CD4-positive, alpha-beta T cell treated with Interleukin-21 for 1 hour (primary cell): Measurements from ENCODE around the gene PSMC3.

Experiments used
- DNase-seq: peaks from one replicate; pipeline ENCODE4 v3.0.0-alpha.2; 2020

Gene PSMC3

GRCh38 chr11:47411884-47412746 is 14.1 kb downstream of the PSMC3 start:
- peak; percentile 61 for DNase-seq

- no peak for DNase-seq
Observed at GRCh38 chr11:47410370-47411264, 15.6 kb downstream of the PSMC3 start.

DNA sequence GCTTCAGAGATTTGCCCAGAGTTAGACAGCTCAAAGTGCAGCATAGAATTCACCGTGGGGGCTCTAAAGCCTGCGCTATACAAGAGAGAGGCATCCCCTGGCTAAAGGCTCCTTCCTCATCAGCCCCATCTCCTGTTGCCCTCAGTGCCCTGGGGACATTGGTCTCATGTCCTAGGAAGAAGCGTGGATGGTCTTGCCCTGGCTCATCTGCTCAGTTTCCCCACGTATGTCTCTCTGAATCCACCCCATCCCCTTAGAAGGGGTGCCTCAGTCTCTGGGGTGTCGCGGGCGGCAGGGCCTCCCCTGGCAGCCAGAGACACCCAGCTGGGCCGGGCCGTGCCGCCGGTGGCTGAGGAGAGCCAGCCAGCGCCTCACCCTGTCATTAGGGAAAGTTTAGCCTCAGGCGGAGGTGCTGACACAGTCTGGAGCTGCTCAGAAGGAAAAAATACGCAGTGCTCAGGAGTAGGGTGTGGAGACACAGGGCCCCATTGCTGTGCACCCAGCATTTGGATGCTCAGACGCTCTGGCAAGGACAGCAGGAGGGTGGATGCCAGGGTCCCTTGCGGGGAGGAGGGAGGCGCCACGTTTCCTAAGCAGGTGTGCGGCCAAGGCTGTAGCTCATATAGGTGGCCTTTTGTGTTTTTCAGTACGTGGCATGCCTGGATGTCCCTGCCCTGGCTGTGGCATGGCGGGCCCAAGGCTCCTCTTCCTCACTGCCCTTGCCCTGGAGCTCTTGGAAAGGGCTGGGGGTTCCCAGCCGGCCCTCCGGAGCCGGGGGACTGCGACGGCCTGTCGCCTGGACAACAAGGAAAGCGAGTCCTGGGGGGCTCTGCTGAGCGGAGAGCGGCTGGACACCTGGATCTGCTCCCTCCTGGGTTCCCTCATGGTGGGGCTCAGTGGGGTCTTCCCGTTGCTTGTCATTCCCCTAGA is 16.5 kb downstream of the PSMC3 start:
- no peak for DNase-seq

DNA sequence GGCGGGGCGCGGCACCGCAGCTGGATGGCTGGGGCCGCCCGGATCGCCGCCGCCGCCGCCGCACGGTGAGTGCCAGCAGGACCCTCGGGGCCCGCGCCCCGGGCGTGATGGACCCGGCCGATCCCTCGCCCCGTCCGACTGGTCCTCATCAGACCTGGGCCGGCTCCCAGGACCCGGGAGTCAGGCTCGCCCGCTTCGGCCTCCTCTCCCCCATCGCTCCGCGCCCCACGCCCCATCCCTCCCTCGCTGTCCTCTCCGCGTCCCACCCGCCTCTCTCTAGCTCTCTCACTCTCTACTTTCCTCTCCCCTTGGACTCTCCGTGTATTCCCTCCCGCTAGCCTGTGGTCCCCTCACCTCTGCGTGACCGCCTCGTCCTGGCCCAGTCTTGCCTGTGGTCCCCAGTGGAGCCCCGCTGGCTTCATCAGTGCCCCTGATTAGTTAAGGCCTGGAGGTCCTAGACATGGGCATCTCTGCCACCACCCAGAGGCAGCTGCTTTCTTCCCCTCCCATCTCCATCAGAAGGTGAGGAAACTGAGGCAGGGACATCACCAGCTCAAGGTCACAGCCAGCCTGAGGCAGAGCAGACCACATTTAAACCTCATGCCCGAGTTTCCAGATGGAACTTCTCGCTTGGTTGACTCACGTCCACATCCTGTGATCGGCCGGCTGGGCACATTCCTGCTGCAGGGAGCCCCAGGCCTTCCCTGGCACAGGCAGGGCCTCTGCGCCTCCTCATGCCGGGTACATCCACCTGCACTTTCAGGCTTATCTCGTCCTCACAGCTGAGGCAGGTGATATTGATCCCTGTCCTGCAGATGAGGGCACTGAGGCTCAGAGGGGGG is 17.4 kb downstream of the PSMC3 start:
- no peak for DNase-seq

DNA sequence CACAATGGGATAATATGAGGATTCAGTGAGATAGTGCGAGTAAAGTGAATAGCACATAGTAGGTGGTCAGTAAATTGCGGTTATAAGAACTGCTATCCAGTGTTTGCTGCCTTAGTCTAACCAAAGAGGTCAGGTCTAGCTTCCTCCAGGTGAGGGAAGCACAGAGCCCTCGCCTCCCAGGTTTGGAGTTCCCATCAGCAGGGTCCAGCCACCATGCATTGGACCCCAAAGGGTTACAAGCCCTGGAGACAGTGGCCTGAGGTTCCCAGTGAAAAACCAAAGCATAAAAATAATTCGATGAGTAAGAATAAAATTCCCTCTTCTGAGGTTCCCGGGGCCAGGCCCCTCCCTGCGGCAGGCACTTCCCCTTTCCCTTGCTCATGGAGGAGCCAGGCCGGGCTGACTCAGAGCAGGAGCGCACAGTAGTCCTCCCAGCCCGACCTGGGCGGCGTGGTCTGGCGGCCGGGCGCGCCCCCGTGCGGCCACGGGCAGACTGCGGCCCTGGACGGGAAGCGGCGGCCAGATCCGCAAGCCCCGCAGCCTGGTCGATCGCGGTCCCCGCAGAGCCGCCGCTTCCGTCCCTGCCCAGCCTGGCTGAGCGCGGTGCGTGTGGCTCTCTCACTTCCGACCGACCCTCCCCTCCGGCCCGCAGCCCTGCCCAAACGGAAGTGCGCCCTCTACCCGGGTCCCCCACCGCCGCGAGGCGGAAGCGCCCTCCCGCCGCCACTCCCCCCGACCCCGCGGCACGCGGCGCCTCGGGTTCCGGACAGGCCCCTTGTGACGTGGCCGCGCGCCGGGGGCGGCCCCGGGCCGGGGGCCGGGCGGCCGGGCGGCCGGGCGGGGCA is 18.3 kb downstream of the PSMC3 start, which contains the start of gene SLC39A13:
TSS of gene SLC39A13 (plus strand) at position 845 of the 845 bp plus-strand sequence. CDS start 1,505 bp downstream, outside the sequence.
- peak; percentile 94 for DNase-seq

GRCh38 chr11:47406896-47407745 is 19.1 kb downstream of the PSMC3 start:
- DNase-seq = no peak

- DNase-seq = no peak
Observed at GRCh38 chr11:47403571-47403970, 22.7 kb downstream of the PSMC3 start.

GRCh38 chr11:47403135-47403534 is 23.1 kb downstream of the PSMC3 start:
- no peak for DNase-seq

- DNase-seq = no peak
Observed at GRCh38 chr11:47400768-47401279, 25.4 kb downstream of the PSMC3 start.

GRCh38 chr11:47399860-47400767 is 26.1 kb downstream of the PSMC3 start:
- DNase-seq = peak; percentile 50

DNA sequence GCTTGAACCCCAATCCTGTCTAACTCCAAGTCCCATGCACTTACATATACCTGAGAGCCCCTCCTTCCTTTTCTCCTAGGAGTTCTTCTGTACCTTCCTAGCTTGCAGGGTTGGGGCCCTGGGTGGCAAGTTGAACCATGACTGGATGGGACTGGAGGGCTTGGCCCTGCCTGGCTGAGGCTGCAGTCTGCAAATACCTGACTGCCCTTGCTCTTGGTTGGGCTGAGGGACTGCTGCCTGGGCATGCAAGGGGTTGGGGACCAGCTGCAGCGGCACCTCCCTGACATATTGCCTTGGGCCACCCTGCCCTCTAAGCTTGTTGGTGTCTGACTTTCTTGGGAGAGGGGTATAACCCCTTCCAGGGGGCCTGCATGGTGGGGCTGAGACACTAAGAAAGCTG is 27.7 kb downstream of the PSMC3 start:
- no peak for DNase-seq

DNA sequence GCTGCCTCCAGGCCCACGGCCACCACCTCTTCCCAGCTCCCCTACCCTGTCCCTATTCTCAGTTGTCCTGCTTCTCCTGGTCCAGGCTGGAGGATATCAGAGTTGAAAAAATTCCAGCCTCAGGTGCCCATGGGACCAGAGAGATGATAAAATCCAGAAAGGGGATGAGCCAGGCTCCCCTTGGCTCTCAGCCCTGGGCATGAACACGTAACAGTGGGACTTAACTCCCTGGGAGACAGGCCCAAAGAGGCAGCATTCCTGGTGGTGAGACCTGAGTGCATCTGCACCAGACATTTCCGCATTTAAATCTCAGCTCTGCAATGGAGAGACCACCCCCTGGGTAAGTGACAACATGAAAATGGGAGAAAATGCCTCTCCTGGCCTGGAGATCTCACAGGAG is 28.2 kb downstream of the PSMC3 start:
- DNase-seq = no peak

DNA sequence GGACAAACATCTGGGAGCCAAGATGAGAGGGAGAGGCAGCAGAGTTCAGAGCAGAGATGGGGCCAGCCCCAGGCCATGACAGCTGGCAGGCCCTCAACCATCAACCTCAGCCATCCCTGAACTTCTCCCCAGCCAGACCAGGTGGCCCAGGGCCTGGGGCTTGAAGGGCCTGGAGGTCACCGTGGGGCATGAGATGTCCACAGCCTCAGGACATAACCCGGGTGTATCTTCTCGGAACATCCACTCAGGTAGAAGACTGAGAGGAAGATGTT is 30.3 kb downstream of the PSMC3 start:
- no peak for DNase-seq

GRCh38 chr11:47395223-47396048 is 30.8 kb downstream of the PSMC3 start:
- no peak for DNase-seq

DNA sequence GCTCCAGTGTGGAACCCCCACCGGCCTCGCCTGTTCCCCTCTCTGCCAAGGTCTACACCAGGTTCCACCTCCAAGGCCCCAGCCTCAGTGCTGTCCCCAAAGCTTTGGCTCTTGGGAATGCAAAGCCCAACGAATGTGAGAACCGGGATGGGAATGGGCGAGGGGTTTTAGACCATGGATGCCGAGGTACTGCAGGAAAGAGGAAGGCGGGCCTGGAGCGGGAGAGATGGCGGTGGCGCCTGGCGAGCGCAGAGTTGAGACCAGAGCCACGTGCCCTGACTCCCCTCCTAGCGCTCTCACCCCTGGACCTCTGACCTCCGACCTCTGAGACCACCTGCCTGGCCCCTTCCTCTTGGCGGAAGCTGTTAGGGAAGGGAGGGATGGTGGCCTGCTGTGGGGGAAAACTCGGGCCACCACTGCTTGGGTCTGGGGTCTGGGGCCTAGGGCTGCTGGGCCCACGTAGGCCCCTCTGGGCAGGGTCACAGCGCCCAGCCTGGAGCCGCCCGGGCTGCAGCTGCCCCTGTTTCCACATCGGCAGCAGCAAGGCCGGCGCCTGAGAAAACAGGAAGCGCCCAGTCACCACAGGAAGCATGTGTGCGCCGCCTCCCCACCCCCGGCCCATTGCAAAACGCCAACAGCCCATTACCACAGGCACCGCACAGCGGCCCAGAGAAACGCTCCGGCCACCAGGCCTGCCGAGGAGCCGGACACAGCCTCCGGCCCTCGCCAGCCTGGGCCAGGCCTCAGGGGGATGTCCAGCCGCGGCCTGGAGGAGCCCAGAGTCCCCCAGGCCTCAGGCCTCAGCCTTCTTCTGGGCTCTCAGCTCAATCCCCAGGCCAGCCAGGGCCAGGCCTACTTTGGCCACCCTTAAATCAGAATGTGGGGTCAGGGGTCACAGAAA is 31.7 kb downstream of the PSMC3 start:
- DNase-seq = peak; percentile 64

DNA sequence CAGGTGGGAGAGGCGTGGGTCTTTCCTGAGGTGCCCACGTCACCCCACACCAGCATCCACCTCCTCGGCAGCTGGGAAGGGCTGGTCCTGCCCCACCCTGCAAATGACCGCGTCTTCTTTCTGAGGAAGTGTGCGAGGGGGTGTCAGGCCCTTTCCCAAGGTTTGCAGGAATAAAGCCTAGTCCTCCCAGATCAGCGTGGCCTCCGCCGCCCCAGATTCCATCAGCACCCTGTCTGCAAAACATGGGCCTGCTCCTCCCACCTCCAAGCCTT is 32.3 kb downstream of the PSMC3 start:
- DNase-seq = no peak
